Stimulated activated CD8-positive, alpha-beta memory T cell treated with anti-CD3 and anti-CD28 coated beads, Interleukin-7, amount 100 ng/mL, for 24 hours (primary cell): ENCODE measurements around the gene ZNF48.

ENCODE experiments used
- DNase-seq: peaks from one replicate; pipeline ENCODE4 v3.0.0-alpha.2; 2020; ENCODE audit warnings: low read depth

Gene ZNF48

DNA sequence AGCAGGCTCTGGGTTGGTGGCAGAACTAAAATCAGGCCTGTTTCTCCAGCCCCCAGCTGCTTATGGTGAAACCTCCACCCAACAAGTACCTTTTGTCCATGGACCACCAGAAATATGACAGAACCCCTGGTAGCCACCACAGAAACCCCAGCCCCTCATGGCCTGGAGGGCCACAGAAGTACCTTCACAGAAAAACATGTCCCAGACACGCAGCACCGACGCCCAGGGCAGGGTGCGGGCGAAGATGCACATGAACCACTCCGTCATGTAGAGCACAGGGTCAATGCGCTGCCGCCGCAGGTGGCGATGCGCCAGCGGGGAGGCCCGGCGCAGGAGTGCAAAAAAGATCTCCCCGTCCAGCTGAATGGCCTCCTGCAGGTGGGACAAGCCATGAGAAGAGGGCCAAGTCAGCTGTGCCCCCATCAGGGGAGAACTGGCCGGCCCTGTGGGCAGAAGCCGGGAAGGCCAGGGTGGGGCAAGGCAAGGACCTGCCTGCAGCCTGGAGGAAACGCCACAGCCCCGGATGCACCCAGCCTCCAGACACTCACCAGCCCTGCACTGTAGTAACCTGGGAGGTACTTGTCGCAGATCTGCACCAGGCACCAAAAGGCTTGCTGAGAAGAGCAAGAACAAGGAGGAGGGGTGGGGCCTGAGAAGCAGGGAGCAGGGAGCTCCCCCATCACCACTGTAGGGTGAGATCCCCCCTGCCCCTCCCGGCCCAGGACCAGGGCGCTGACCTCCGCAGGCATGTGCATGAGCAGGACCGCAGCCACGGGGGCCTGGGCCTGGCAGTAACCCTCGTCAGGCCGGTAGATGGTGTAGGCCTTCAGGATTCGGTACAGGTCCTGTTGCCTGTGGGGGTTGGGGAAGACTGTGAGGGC is 36.0 kb upstream of the ZNF48 start:
- no peak for DNase-seq

DNA sequence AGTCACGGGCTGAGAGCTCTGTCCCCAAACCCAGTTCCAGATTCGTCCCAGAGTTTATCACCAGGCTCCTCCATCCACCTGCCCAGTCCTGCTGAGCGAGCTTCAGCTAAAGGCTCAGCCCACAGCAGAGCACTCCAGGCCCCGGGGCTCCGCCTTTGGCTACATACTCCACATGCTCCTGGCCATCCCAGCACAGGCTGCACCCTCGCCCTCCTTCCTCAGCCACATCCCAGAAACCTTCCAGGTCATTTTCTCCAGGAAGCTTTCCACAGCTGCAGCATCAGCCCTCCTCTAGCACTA is 35.4 kb upstream of the ZNF48 start:
- no peak for DNase-seq

- DNase-seq: no peak
These were observed 34.0 kb upstream of the ZNF48 start for GRCh38 chr16:30361180-30361579.

DNA sequence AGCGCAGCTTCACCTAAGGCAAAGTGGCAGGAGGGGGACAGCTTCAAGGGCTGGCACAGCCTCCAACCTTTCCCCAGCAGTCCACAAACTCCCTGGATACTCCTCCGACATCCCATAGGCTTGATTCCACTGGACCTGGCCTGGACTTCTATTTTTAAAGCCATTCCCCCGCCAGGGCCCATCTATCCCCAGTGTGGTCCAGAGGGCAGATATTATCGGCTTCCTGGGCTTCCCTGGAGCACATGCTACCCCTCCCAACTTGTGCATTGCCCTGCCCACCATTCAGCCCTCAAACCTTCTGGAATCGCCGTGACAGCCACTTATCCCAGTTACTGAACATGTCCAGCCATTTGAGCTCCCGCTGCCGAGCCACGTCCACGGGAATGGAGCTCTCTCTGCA is 30.0 kb upstream of the ZNF48 start:
- DNase-seq: no peak

DNA sequence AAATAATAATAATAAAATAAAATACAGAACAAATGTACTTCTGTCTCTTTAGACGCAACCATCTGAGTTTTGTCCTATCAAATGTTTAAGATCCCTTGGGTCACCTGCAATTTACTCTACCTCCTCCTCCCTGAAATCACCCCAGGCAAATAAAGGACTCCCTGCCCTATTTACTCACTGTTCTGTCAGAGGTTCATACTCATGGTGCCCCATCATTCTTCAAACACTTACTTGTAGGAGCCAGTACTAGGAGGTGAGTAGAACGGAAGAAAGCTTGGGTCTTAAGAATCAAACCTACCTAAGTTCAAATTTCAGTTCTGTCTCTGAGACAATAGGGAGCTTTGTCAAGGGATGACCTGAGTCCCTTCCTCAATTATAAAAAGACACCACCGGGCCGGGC is 28.7 kb upstream of the ZNF48 start:
- no peak for DNase-seq

GRCh38 chr16:30367349-30368009 is 27.7 kb upstream of the ZNF48 start:
- no peak for DNase-seq

GRCh38 chr16:30368122-30368791 is 27.0 kb upstream of the ZNF48 start:
- no peak for DNase-seq

DNA sequence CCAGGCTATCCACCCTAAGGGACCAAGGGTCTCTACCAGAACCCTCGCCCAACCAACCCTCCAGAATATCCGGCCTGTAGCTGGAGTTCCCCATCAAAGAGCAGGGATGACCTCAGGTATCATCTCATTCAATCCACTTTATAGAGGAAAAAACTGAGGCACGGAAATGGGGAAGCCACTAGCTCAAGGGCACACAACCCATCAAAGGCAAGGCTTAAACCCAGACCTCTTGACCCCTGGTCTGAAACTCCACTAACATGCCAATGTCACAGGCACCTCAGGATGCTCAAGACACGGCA is 26.5 kb upstream of the ZNF48 start:
- no peak for DNase-seq

- DNase-seq: no peak
These were observed 25.9 kb upstream of the ZNF48 start for GRCh38 chr16:30369091-30369937.

DNA sequence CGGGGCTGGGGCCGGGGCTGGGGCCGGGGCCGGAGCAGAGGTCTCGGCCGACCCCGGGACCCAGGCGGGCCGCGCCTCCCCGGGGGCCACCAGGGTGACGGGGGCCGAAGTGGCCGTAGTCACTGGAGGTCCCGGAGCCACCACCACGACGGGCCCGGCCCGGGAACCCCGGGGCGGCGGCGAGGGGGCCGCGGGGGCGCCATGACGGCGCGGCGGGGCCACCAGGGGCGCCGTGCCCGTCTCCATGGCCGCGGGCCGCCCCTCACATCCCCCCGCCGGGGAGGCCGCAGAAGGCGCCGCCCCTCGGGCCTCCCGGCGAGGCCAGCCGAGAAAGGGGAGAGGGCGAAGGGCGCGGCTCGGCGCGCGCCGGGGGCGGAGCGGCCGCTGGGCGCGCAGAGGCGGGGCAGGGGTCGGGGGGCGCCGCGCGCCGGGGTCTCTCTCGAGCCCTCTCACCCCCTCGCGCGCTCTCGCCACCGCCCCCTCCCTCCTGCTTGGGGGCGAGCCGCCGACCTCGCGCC is 25.2 kb upstream of the ZNF48 start:
- DNase-seq: no peak

- DNase-seq: peak; percentile 94
These were observed 24.6 kb upstream of the ZNF48 start, which contains the start of gene TBC1D10B for GRCh38 chr16:30370456-30371247. Gene TBC1D10B (minus strand): TSS chr16:30370494. CDS start chr16:30370183, 311 bp downstream.

GRCh38 chr16:30371248-30371816 is 23.9 kb upstream of the ZNF48 start:
- DNase-seq: no peak

GRCh38 chr16:30372038-30372712 is 23.0 kb upstream of the ZNF48 start:
- no peak for DNase-seq

DNA sequence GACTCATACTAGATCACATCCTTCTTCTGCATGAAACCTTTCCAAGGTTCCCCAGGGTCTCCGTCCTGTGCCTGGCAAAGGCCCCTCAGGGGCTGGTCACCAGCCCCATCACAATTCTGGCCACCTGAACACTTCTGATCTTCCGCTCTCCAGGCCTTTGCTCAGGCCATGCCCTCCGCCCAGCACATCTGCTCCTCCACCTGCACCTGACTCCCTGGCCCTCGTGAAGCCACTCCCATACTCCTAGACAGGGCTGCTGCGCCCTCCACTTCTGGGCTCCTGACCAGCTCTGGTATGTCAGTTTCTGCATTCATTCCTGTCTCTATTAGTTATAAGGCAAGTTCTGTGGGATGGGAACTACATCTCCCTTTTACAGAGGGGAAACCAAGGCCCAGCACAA is 22.5 kb upstream of the ZNF48 start:
- DNase-seq: no peak

DNA sequence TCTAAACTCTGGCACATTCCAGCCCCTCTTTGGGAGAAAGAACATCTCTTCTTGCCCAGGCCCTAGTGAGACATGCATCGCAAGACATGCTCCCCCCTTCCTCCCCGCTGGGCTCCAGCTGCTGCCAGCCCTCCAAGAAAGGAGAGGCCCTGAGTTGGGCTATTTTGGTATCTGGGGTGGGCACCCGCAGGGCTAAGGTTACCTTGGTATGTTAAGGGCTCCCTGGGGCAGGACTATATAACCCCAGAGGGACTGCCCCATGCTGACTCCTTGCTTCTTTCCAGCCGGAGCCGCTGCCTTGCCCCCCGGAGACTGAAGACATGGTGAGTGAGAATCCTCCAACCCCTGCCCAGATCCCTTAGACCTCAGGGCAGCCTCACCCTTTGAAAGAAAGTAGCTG is 20.7 kb upstream of the ZNF48 start, which contains the start of gene MYL11:
Gene MYL11 (plus strand): TSS at position 265 of the 400 bp plus-strand sequence. CDS start 56 bp downstream, at position 321.
- no peak for DNase-seq

DNA sequence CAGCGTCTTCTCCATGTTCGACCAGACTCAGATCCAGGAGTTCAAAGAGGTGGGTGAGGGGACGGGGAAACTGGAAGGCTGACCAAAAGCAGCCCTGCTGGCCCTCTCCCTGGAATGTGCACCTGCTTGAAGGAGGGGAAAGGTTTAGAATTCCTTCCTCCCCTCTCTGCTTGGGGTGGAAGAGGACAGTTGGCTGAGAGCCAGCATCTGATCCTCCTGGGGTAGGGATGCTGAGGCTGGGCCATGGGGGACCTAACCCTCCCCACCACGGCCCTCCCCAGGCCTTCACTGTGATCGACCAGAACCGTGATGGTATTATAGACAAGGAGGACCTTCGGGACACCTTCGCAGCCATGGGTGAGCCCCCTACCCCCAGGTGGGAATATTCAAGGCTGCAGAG is 19.4 kb upstream of the ZNF48 start:
- no peak for DNase-seq

- no peak for DNase-seq
These were observed 18.7 kb upstream of the ZNF48 start for GRCh38 chr16:30376461-30376902.

DNA sequence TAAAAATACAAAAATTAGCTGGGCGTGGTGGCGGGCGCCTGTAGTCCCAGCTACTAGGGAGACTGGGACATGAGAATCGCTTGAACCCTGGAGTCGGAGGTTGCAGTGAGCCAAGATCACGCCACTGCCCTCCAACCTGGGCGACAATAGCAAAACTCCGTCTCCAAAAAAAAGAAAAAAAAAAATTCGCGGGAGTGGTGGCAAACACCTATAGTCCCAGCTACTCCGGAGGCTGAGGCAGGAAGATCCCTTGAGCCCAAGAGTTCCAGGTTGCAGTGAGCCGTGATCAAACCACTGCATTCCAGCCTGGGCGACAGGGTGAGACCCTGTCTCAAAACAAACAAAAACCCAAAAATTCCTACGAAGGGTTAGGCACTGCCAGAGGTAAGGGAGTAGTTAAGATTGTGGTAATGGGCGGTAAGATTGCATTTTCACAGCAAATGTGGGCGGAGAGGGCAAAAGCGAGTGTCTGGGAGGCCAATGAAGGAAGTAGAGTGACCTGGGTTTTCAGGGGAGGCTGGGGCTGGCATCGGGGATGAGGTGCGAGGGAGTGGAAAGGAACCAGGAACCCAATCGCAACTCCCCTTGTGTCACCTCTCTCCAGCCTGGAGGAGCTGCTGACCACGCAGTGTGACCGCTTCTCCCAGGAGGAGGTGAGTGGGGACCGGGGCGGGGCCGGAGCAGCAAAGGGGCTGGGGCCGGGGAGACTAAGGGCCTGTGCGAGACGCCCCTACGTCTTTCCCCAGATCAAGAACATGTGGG is 18.0 kb upstream of the ZNF48 start:
- no peak for DNase-seq

DNA sequence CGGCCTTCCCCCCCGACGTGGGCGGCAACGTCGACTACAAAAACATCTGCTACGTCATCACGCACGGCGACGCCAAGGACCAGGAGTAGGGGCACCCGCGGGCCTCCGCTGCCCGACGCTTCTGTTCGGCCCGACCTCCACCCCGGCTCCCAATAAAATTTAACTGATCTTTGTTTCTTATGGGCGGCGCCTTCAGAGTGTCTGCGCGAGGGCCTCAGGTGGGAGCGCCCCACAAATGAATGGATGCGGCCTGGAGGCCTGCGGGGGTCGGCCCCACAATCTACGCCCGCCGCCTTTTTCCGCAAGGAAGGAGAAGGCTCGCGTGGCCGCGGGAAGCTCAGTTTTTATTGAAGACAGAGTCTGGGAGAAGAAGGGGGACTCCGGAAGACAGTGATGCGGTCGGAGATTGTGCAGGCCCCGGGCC is 17.4 kb upstream of the ZNF48 start:
- no peak for DNase-seq
